Stimulated activated CD4-positive, alpha-beta T cell treated with anti-CD3 and anti-CD28 coated beads, Interleukin-15, amount 100 ng/mL, for 48 hours (primary cell): ENCODE results near the gene CNTNAP1.

Experiments used
- DNase-seq, 2 donors: peaks; one replicate each; pipeline ENCODE4 v3.0.0-alpha.2; 2020; ENCODE audit warnings: low read depth in 2 of 2

CNTNAP1 gene

GRCh38 chr17:42670789-42671657, 11.3 kb upstream of the CNTNAP1 start:
- no peak for DNase-seq

GRCh38 chr17:42672038-42672437, 10.3 kb upstream of the CNTNAP1 start:
- DNase-seq = no peak

DNA sequence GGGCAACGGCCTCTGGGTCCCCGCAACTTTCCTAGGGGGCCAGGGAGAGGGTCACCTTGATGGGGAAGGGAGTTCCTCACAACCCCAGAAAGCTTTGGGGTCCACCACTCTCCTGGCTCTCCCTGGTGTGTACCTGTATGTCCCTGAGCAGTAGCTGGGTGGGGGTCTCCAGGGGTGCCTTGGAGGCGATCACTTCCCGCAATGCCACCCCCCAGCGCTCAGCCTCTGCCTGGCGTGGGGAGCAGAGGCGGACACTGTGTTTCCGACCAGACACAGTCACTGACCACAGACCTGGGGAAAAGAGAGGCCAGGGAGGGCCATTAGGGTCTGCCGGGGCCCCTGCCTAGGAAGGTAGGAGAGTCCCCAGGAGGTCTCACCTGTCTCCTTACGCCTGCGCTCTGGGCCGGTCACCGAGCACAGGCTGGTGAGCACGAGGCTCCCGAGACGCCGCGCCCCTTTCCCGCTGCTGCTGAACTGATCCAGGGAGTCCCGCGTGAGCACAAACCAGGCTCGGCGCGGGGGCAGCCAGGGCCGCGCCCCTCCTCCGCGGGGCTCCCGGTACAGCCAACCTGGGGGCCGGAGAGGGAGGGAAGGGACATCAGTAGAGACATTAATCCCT, 9.0 kb upstream of the CNTNAP1 start:
- no peak for DNase-seq

- no peak for DNase-seq
Measured at GRCh38 chr17:42673885-42674754, 8.2 kb upstream of the CNTNAP1 start.

DNA sequence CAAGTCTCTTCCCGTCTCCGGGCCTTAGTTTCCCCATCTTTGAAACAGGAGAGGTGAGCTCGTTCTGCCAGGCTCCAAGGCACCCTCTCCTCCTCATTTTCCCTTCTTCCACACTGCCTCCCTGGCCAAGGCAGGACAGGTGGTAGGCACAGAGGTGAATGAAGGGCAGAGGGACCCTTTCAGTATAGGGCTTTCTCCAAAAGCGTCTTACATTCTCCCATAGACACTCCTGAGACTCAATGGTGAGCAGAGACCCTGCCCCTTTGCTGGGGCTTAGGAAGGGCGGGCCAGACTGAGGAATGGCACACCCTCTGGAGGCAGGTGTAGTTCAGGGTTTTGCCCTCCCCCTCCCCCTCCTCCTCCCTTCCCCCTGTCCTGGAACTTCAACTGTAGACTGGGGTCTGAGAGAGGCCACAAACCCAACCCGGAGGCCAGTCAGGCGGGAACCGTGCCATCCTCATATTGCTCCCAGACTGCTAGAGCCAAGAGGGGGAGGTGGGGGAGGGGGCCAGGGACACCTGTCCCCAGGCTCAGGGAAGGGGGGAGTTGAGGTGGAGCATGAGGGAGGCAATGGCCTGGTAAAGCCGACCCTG, 7.5 kb upstream of the CNTNAP1 start:
- DNase-seq = no peak

DNA sequence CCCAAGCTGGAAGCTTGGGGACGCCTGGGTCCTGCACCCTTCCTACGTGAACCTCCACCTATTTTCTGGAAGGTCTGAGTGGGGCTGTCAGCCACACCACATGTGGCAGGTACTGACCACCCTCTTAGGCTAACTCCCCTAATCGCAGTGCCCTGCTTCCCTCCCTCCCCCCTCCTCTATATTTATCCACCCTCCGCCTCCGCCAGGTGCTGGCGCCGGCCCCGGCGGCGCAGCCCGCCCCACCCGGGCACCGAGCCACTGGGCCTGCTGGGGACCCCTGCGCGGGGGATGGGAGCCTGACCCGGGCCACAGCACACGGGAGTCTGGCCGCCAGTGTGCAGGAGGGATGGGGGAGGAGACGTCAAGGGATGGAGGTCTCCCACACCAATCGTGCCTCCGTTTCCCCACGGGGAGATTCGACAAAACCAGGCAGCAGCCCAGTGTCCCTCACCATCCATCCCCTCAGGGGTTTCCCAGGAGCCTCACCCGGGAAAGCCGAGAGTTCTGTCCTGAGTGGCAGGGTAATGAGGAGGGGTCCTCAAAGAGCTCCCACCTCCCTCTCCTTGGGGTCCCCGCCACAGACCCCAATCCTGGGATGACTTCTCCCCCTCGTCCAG, 6.9 kb upstream of the CNTNAP1 start:
- DNase-seq = no peak

- no peak for DNase-seq
Measured at GRCh38 chr17:42675965-42676423, 6.3 kb upstream of the CNTNAP1 start.

DNA sequence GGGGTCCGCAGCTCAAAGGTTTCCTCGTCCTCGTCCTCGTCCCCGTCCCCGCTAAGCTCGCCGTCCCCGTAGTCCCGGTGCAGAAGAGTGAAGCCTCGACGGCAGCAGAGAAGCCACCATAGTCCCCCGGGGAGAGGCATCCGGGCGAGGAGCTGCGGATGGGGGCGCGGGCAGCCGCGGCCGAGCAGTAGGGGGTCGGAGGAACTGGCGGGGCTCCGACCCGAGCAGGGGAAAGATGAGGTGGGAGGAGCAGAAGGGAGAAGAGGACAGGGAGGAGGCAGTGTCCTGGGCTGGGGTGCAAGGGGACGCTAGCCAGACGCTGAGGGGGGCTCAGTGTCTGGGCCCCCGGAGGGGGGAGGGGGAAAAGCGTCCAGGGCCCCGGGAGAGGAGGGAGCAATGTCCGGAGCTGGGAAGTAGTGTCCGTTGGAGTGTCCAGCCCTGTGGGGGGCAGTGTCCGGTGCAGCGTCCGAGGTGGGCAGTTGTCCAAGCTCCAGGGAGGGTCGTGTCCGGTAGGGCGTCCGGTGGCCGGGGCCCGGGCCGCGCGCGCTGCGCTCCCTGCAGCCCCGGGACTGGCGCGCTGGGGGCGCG, 5.8 kb upstream of the CNTNAP1 start, which contains the start of gene PLEKHH3:
TSS of gene PLEKHH3 (minus strand) at position 571 of the 588 bp plus-strand sequence. CDS start at position 140, 431 bp downstream.
- DNase-seq = no peak

DNA sequence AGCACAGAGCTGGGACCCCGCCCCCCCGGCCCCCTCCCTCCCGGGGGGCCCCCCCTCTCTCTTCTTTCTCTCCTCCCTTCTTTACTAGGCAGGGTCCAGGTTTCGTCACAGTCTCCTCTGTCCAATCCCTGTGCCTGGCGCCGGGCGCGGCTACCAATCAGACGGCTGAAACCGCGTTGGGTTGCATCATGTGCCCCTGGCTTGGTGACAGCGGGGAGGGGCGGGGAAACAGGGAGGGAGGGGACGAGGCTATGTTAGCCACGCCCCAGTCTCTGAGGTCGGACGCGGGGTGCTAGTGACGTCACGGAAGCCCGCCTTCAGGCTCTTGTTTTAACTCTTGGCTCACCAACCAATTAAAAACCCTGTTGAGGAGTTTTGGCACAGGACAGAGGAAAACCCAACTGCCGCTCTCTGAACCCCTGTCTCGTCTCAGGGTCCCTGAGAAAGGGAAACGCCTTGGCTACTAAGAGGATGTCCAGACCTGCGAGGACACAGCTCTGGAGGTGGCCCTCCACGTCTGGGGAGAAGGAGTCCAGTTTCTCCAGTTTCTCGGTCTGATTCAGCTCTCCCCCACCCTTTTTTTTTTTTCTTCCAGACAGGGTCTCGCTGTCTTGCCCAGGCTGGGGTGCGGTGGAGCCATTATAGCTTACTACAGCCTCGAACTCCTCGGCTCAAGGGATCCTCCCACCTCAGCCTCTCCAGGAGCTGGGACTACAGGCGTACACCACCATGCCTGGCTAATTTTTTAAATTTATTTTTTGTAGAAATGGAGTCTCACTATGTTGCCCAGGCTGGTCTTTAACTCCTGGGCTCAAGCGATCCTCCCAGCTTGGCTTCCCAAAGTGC, 5.1 kb upstream of the CNTNAP1 start:
- peak; percentile 99 for DNase-seq

GRCh38 chr17:42677921-42678781, 4.2 kb upstream of the CNTNAP1 start:
- DNase-seq = peak; percentile 47 to 70

DNA sequence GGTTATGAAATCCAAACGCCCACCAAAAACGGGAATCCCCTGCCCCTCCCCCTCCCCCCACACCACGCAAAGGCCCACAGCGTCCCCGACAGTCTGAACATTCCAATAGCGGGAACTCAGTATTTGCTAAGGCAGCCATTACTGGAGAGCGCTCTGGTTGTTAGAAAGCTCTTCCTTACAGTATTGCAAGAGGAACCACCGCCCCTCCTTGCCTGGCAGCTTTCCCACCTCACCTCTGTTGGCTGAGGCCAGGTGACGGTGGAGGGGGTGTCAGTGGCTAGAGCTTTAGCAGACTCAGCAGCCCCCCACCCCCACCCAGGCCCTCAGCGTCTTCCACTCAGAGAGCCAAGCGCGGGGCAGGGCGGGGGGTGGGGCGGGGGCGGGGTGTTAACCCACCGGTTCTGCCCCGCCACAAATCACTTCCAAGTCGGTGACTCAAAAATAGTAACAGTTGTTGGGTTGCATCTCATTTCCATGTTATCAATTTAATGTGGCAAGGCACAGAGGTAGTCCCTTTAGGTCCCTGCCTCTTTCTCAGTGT, 3.3 kb upstream of the CNTNAP1 start:
- no peak for DNase-seq

DNA sequence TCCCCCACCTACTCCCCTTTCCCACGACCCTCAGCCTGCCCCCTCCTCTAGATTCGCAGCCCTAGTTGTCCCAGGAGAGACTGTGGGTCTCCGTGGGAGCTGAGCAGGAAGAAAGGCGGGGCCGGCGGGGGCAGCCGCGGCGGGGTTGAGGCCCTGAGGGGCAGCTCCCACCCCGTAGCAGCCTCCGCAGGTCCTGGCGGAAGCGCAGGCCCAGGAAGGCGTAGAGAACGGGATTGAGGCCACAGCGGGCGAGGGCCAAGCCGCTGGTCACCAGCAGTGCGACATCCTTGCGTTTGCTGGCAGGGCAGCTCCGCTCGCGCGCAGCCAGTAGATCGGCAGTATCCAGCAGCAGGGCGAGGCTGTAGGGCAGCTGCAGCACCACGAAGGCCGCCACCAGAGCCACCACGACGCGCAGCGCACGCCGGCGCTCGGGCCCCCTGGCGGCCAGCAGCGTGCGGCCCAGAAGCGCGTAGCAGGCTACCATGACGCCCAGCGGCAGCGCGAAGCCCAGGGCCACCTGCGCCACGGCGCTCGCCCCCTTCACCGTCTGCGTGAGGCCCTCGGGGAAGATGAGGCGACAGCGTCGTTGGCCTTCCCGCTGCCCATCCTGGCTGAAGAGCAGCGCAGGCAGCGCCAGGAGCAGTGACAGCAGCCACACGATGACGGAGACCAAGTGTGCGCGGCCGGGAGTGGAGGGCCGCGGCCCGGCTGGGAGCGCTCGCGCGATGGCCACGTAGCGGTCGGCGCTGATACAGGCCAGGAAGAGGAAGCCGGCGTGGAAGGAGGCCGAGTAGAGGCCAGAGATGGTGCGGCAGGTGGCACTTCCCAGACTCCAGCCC, 2.6 kb upstream of the CNTNAP1 start:
- peak; percentile 40 to 65 for DNase-seq

- no peak for DNase-seq
Measured at GRCh38 chr17:42680331-42680808, 2.0 kb upstream of the CNTNAP1 start.

DNA sequence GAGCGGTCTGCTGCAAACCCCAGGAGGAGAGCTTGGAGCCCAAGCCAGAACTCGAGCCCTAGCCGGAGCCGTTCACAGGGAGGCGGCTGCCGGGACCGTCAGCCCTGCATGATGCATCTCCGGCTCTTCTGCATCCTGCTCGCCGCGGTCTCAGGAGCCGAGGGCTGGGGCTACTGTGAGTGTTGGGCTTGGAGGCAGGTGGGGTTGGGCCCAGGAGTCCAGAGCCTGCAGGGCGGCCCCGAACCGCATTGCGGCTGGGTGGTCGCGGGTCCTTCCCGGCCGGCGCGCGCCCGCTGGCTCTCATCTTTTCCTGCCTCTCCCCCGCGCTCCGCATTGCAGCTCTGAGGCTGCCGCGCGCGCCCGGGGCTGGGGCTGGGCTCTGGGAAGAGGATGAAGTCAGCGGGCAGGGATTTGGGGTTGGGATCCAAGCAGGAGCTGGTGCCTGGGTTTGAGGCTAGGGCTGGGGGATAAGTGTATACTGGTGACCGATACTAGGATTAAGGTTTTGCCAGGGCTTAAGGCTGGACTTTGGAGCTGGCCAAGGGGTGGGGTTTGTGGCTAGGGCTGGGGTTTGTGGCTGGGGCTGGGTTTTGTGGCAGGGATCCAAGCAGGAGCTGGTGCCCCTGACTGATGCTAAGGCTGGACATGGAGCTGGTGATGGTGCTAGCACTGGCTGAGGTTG, 532 bp downstream of the CNTNAP1 start:
- no peak for DNase-seq

GRCh38 chr17:42683407-42684034, 1.2 kb downstream of the CNTNAP1 start:
- DNase-seq = no peak

DNA sequence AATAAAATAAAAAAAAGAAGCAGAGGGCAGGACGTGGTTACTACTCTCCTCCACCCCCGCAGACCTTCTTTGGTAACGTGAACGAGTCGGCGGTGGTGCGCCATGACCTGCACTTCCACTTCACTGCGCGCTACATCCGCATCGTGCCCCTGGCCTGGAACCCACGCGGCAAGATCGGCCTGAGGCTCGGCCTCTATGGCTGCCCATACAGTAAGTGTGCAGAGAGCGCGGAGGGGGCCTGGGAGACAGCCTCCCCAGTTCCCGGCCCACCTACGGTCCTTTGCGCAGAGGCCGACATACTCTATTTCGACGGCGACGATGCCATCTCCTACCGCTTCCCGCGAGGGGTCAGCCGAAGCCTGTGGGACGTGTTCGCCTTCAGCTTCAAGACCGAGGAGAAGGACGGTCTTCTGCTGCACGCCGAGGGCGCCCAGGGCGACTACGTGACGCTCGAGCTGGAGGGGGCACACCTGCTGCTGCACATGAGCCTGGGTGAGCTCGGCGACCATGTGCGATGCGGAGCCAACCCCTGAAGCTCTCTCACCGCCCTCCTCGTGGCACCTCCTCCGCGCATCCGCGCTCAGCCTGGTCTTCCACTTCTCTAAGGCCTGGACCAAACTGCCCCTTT, 2.7 kb downstream of the CNTNAP1 start:
- no peak for DNase-seq
